GM15510 (cell line): ENCODE data around the gene GPC3.

Experiments used
- POLR2A ChIP-seq: IDR thresholded peaks from 3 replicates; pipeline ENCODE4 v1.6.1; 2011; ENCODE audit warnings: borderline replicate concordance; ENCODE audit not compliant: insufficient read length; ENCODE audit errors: extremely low read depth

GPC3 gene

DNA sequence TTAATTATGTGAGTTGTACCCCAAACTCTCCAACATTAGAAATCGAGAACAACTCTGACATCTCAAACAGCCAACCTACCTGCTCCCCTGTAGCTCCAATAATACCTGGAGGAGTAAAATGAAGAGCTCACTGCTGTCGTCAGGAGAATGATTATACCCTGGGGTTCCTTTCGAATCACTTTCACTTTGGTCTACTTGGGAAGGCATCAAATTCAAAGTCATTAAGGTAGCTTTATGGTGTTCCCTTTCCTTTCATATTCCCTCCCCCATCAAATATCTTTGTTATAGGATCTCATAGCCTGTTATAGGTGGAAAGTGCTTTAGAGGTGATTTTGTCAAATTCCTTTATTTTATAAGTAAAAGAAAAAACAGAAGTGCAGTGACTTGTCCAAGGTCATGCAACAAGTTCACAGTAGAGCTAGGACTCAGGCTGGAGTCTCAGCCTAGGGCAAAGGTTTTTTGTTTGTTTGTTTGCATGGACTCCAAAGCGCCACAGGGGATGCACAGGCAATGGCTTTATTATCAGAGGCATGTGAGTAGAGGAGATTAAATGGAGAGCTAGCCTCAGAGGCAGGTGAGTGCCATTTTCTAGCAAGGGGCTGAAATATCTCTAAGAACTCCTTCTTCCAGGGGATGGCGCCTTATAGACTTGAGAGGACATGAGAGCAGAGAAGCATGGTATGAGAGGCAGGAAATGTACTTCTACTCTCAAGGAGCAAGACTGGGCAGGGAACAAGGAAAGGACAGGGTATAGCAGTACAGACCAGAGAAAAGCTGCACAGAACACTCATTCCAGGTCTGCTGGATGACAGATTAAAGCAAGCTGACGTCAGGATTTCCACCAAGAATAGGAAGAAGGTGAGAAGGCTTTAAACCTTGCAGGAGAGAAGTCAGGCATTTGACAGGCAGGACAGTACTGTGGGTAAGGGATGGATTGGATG lies 308.0 kb downstream of the GPC3 start:
- no peak for TF ChIP-seq POLR2A

DNA sequence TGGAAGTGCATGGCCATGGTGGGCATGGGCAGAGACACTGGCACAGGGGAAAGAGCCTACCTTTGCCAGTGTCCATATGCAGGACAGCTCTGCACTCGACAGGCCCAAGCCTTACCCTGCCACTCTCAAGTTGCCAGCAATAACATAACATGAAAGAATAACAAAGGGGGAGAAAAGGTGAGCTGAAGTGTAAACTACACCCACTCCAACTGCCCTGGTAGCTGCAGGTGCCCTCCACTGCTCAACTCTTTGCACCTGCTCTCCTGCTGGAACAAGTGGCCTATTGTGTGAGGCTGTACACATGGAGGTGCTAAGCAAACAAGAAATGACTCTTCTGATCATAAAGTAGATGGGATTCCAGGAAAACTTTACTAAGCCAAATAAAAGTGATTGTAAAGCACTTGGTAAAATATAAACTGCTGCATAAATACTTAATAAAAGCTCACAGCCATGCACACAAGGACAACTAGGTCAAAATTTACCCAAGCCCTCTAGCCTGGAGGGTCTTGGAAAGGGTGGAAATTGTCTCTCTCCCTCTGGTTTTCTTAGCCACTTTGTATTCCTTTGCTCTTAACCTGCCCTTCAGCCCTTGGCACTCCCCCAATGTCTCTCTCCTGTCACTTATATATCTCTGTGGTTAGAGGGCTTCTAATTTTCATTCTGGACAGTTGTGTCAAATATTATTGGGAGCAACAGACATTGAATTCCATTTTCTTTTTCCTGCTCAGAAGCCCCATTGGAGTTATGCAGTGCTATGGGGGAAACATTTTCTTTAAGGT lies 308.9 kb downstream of the GPC3 start:
- TF ChIP-seq POLR2A, result no peak

DNA sequence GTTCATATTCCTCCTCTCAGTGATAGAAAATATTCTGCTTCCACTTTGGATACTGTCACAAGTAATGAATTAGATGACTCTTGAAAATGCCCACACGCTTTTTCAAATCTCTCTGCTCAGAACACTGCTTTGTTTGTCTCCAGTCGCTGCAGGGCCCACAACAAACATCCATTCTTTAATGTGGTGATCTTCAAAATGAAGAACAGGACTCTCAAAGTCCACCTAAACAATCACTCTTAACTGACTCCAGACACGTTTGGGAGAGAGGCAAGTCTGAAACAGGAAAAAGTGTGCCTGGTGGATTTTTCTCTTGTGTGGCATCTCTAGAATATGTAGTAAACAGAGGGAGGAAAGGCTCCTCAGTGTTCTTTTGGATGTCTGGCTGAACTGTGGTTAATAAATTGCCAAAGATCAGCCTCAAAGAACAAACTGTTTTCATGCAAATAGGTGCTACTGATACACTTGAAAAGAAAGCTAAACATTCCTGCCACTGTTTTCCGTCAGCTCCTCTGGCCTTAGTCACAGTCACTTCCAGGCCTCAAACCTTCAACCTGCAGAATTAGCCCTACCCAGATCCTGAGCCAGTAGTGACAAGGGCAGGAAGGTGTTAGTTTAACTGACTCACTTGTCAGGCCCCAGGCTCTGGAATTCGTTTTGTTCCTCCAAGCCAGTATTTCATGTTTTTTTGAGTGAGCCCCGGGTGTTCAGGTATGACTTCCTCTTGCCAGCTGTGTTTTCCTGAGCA lies 310.5 kb downstream of the GPC3 start:
- TF ChIP-seq POLR2A, result no peak

DNA sequence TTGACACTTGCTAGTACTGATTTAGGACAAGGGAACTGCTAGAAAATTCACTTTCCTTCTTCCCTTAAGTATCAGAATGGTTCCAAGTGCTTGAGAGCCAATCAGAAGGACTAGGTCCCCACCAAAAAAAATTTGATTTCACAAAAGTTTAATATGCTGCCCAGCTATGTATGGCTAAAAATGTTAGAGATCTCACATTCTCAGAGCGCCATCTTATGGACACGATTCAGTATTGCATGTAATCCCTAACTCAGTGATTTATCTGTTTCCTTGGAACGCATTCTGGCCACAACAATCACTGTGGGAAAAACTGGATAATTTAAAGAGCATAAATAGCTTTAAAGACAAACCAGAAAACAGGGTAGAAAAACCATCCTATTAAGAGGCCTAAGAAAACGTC lies 315.0 kb downstream of the GPC3 start:
- no peak for TF ChIP-seq POLR2A

DNA sequence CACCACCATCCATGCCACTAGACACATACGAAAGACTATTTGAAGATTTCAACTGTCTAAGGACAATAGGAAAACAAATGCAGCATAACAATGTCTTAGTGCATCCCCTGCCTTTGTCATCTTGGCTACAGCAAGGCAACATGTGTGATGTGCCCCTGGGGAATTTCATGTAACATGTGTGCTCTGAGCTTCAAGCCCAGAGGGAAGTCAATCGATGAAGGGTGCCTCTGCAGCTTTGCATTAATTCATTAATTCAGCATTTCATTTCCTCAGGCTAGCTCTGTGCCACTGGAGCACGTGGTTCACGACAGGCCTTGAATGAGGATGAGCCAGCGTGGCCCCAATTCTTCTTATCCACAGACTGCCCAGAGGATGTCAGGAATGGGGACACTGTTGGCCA lies 316.2 kb downstream of the GPC3 start:
- no peak for TF ChIP-seq POLR2A

DNA sequence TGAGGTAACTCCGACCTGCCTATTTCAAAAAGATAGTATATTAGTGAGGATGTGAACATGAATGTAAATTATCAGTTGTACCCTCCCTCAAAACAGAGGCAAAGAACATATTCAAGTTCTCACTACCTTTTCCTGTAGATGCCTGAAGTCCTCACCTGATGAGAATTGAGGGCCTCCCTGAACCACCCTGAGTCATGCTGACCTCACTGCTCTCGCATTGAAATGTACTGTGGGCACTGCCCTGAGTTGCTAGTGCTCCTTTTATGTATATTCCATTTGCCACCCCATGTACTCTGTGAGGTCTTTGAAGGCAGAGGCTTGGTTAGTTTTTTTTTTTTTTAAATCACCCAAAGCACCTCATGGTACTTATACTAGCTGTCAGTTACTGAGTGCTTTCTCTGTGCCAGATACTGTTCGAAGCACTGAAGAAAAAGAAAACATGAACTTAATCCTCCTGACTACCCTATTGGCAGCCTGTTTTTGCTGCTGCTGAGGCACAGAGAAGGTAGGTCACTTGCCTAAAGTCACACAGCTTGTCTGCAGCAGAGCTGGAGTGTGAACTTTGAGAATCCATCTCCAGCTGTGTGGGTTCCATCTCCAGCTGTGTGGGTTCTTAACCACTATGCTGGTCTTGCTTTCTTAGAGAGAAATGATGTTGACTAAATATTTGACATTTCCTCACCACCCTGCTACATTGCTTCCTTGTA lies 317.0 kb downstream of the GPC3 start:
- TF ChIP-seq POLR2A, result no peak

DNA sequence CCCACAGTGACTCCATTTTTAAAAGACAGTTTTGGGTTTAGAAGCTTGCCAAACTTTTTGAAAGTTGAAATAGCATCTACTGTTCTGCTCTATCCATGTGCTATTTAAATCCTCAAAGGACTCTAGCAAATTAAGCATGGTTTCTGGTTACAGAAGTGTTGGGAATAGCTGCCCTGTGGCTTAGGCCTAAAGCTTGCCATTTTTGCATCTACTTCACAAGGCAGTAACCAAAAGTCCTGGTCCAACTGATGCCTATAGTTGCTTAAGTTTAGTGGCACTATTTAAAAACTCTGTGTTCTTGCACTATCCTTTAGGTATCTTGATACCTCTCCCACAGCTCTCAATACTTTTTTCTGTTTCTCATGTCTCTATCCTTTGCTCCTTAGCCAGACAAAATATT lies 319.1 kb downstream of the GPC3 start:
- no peak for TF ChIP-seq POLR2A

DNA sequence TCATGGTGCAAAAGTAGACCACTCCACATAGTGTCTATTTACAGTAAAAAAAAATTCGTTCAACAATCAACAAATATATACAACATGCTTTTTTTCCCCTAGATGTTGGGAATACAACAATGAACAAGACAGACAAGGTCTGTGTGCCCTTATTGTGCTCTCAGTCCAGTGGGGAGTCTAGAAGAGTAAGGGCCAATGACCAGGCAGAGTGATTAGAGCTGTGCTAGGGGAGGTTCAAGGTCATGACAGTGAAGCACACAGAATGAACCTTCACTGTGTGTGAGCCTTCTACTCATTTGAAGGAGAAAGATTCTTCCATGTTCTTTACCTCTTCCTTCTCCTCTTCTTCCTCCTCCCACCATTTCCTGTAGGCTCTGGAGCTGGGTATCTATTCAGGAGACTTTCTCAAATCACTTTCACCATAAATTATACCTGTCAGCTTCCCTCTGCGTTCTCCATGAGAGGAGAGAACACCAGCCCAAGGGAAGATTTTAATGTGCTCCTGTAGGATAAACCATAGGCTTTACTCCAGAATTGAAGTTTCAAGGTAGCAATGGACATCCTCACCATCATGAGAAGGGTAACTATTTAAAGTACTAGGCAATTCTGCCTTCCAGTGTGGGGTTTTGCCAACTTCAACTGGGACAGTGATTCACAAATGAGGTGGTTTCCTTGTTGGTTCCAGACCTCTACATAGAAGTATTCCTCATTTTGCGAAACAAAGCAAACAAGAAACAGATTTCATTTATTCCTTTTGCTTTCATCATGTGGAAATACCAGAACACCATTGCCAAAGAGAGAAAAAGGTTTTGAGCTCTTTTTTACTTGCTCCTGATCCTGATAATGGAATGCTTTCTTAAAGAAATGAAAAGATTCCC lies 323.2 kb downstream of the GPC3 start:
- no peak for TF ChIP-seq POLR2A

DNA sequence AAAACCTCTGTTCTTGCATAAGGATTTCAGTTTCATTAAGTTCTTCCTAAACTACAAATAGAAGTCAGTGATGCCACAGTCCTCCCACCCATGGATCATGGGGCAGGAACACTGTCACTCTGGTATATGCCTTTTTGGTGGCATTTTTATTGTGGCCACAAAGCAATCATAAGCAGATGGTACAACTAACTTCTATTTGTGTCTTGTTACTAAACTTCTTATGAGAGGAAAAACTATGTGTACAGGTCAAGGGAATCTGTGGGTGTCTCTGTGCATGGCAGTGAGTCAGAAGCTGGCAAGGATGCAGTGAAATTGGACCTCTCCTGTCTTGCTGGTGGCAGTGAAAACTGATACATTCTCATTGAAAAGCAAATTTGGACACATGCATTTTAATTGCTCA lies 325.1 kb downstream of the GPC3 start:
- TF ChIP-seq POLR2A, result no peak

DNA sequence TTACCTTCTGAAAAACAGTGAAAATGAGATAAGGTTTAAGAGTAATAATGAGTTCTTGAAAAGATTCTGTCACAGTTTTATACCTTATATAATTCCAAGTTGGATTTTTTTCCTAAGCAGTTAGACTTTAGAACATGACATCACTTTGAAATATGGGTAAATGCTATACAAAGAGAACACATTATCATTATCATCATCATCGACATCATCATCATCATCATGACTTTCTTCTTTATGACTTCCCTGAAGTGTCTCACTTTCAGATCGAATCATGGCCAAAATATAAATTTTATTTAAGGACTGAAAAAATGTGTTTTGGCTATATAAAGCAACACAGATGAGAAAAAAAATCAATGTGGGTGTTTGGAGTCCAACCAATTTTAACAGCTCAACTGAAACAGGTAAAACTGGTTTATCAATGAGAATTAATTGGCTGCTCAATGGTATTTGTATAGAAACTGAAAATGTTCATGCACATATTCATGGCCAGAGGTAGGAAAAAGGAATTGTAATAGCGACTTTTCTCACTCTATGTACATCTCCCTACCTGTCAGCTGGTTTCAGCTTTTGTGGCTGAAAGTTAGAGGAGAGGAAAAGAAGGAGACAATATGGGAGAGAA lies 327.0 kb downstream of the GPC3 start:
- TF ChIP-seq POLR2A, result no peak

DNA sequence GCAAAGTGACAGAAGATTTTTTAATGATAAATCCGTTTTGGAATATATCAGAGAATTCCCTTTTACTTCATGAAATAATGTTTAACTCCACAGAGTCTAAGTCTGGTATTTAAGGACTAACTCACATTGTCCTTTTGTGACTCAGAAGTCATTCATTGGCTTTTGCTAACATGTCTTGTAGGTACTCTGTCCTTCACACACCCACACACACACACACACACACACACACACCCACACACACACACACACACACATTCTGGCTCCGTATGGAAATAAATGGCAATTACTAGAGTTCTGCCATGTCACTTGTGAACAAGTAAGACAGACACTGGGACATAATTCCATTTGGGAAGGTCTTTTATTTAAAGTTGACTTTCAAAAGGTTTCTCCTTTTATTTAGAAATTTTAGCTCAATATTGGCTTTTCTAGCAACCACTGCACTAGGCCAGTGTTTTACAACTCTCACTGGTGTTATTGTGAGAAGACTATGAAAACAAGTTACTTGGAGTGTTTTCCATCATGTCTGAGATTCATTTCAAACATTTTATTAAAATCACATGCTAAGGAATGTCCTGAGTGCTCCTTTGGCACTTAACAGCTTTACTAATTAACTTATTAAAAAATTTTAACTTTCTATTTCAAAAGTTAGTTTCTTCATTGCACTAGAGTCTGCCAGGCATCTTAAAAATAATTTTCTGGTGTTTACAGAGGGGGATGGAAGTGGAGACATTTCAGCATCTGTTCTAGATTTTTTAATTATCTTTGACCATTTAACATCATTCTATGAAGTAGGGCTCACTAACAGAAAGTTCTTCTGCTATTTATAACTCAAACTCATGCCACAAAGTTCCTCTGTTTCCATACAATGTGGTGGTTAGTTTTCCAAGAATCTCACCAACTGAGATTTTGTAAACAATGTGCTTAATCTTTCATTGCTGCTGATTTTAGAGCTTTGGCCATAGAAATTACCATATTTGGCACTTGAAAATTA lies 329.8 kb downstream of the GPC3 start:
- TF ChIP-seq POLR2A, result no peak

DNA sequence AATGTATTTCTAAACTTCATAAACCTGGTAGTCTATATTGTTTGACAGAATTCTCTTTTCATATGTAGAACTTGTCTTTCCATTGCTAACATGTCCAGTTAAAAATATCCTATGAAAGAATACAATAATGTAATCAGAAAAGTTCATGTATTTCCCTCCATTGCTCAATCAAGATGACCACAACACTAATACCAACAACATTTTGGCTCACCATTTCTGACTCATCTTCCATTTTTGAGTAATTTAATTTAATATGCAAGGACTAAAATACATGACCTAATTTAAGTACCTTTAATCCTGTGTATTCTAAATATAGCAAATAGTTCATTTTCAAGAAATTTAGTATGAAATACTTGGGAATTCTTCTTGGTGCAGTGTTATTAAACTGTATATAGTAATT lies 330.6 kb downstream of the GPC3 start:
- TF ChIP-seq POLR2A, result no peak
